C4-2B (cell line): ENCODE measurements around the gene STAG3.

ENCODE experiments used
- ZFX ChIP-seq: fragments of 450-650 bp; IDR thresholded peaks from 2 replicates; pipeline ENCODE4 v1.6.1; 2017
- TF ChIP-seq, protein P1 (sequence below): fragments of 450-650 bp; conservative IDR thresholded peaks from 2 replicates; pipeline ENCODE4 v1.5.1; 2017; ENCODE audit warnings: mild to moderate bottlenecking

DNA sequence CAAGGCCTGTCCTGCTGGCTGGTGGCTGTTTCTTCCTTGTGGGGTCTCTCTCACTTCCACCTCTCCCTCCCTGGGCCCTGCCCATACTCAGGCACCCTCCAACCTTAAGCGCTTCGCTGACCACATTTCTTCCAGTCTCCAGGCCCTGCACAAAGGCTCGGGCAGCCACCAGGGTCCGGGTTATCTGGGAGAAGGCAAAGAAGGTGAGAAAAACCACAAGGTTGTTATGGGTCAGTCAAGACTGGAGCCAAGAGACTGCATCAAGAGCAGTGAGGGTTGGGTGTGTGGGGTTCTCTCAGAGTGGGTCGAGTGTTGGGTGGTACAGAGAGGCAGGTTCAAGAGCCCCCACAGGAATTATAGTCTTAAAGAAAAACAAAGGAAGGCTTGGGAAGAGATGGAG, 3.1 kb upstream of the STAG3 start:
- TF ChIP-seq, protein P1, sequence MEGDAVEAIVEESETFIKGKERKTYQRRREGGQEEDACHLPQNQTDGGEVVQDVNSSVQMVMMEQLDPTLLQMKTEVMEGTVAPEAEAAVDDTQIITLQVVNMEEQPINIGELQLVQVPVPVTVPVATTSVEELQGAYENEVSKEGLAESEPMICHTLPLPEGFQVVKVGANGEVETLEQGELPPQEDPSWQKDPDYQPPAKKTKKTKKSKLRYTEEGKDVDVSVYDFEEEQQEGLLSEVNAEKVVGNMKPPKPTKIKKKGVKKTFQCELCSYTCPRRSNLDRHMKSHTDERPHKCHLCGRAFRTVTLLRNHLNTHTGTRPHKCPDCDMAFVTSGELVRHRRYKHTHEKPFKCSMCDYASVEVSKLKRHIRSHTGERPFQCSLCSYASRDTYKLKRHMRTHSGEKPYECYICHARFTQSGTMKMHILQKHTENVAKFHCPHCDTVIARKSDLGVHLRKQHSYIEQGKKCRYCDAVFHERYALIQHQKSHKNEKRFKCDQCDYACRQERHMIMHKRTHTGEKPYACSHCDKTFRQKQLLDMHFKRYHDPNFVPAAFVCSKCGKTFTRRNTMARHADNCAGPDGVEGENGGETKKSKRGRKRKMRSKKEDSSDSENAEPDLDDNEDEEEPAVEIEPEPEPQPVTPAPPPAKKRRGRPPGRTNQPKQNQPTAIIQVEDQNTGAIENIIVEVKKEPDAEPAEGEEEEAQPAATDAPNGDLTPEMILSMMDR = no peak
- TF ChIP-seq ZFX = no peak
